Psoas muscle (tissue), 8 donors: ENCODE measurements around the gene MGAT3. TPM values are rescaled to one million over a fixed set of nuclear protein-coding genes. Genes with fewer than 3 reads are reported as not detected.

Experiments used
- ATAC-seq, 4 donors: fragments of 200-7000 bp; cut with Tn5 transposase; one replicate each; pipeline ENCODE4 v1.9.1; 2020; ENCODE audit warnings: moderate library complexity in 3 of 4, mild to moderate bottlenecking in 2 of 4
- DNase-seq, 2 donors: peaks; one replicate each; pipeline ENCODE4 v3.0.0-alpha.2; 2020
- H3K27ac ChIP-seq: fragments of 200-600 bp; one replicate; pipeline ENCODE4 v1.8.0; 2022
- H3K27me3 ChIP-seq, 3 donors: fragments of 200-600 bp in 1 of 3; one replicate each; pipeline versions ENCODE4 v1.6.1 to v1.8.0; 2013 to 2022; ENCODE audit warnings: low read length in 2 of 3, mild to moderate bottlenecking in 2 of 3, moderate library complexity in 1 of 3; ENCODE audit not compliant: insufficient read depth in 3 of 3
- H3K36me3 ChIP-seq, 2 donors: fragments of 200-600 bp in 1 of 2; one replicate each; pipeline versions ENCODE4 v1.6.1 to v1.8.0; 2013 to 2022; ENCODE audit warnings: low read depth in 1 of 2, mild to moderate bottlenecking in 1 of 2, moderate library complexity in 1 of 2; ENCODE audit not compliant: insufficient read depth in 1 of 2
- H3K4me1 ChIP-seq: fragments of 200-600 bp; one replicate; pipeline ENCODE4 v1.8.0; 2022
- H3K4me3 ChIP-seq: fragments of 200-600 bp; one replicate; pipeline ENCODE4 v1.8.0; 2022; ENCODE audit warnings: mild to moderate bottlenecking
- H3K9me3 ChIP-seq: fragments of 200-600 bp; one replicate; pipeline ENCODE4 v1.8.0; 2022
- CTCF ChIP-seq: fragments of 200-600 bp; IDR thresholded peaks from one replicate; pipeline ENCODE4 v1.8.0; 2022; ENCODE audit warnings: antibody characterized with exemption
- WGBS, 3 donors: extraction: QIAGEN DNeasy Blood & Tissue Kit; methylation state at CpG; one replicate each; pipeline versions ENCODE4 v1.1.6 to v1.1.7; 2013; 5-methylcytosine and 5-hydroxymethylcytosine counted together
- intact Hi-C, 2 donors: fragments of 100-400 bp; cut with DNase I; formaldehyde crosslinking; loops; one replicate each; pipeline versions ENCODE4 v1.11.0 to v1.14.2; 2022
- polyA plus RNA-seq, 3 donors: library from polyadenylated mRNA; stranded (reverse); fragments of 200-250 nt; gene quantifications; one replicate each; pipeline ENCODE4 v1.2.3, GENCODE V29; 2013
- total RNA-seq, 4 donors: library from RNA; stranded (reverse); fragmentation: NEBNext Ultra II Directional in 2 of 4; extraction: Animal tissue kit (Norgen Biotek cat#: 25700) in 2 of 4; gene quantifications; one replicate each; pipeline versions ENCODE4 v1.2.1 to v1.2.4, GENCODE V29; 2021 to 2023
- donor health status: healthy with polysubstance abuse.
- donor health status: DM: no; HTN: no; CAD: no; lungs with moderate emphysema.
- donor health status: Bipolar disorder and iron deficiency.
- donor health status: healthy.
- donor health status: DM: yes; HTN: yes; CAD: no.
- donor health status: DM: no; HTN: no; CAD: no.
- donor health status: DM: no; HTN: no; CAD: no.
- donor health status: DM: yes; HTN: yes; CAD: no.

Gene MGAT3
- total and polyA plus RNA-seq, 7 donors, result 0.53 to 2.2 (median 1.4) TPM

DNA sequence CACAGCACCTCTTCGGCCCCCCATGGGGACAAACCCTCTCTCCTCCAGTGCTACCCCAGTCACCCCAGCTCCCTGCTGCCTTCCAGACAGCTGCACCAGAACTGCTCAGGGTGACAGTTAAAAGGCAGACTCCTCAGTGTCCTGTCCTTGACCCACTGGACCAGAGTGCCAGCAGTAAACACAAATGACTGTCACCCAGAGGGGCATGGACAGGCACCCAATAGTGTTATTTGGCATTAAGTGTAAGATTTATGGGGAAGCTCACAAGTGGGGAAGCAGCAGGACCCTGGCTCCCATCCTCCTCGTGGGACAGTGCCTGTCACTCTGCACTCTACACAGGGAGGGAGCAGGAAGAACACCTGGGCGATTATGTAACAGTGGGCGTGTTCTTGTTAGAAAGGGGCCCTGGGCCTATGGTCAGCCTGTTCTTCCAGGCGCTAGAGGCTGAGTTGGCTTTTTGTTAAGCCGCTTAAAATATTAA, 70.7 kb downstream of the MGAT3 start:
- ATAC-seq (no peak), DNase-seq (peak in 1 of 2 donors; percentile 19)
- Histone ChIP-seq H3K27ac (peak overlapping the region; percentile 100), H3K4me1 (peaks cover 55% of the 10 kb centered on the region), H3K27me3 (no peaks in the 10 kb centered on the region), H3K4me3 (no peak overlapping the region), H3K9me3 (no peaks in the 10 kb centered on the region), H3K36me3 (peaks cover 0 to 50% of the 10 kb centered on the region in 2 donors)
- intact Hi-C loops, result loop anchor here (5.0 kb wide), 5 partner anchors 35 to 355 kb away; partner anchors contain the start of gene RPL3 (in 1 of the 2)
- no peak for TF ChIP-seq CTCF
- WGBS, 3 donors, result 40 to 64% (median 46%) methylated on average over 6 of the region's 6 CpGs

- Histone ChIP-seq H3K27ac (peak overlapping the region; percentile 100), H3K4me3 (peak overlapping the region; percentile 54), H3K36me3 (peaks cover 0 to 44% of the 10 kb centered on the region in 2 donors), H3K27me3 (no peaks in the 10 kb centered on the region), H3K9me3 (no peaks in the 10 kb centered on the region), H3K4me1 (peaks cover 55% of the 10 kb centered on the region)
- intact Hi-C loops, result loop anchor here (2.0 to 5.0 kb wide), 6 partner anchors 25 to 356 kb away; partner anchors contain the start of genes MIEF1 (in 1 of the 2) and RPL3 (in 1 of the 2)
- TF ChIP-seq CTCF, result no peak
- ATAC-seq (no peak), DNase-seq (peak in 1 of 2 donors; percentile 55)
- WGBS, 3 donors, result 57 to 61% (median 60%) methylated on average over 12 of the region's 12 CpGs
Measured at GRCh38 chr22:39528080-39528661, 71.4 kb downstream of the MGAT3 start.

- peaks cover 0 to 37% of the 10 kb centered on the region in 2 donors for H3K36me3 ChIP-seq
Measured at GRCh38 chr22:39528681-39529486, 72.1 kb downstream of the MGAT3 start.

DNA sequence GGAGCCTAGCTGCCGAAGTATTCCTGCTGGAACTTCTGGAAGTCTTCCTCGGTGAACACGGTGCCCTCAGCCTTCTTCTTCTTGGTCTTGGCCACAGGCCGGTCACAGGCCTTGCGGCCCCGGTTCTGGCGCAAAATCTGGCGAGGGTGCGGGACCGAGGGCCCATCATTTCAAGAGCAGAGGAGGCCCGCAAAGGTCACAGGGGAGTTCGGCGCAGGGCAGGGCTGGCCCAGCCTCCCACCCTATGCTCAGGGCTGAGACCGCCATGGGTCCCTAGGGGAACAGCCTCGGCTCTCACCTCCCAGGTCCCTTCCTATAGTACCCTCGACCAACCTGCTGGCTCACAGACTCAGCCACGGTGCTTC, 72.7 kb downstream of the MGAT3 start:
- 47 to 55% (median 54%) methylated on average over 17 of the region's 17 CpGs for WGBS, 3 donors

More at GRCh38 chr22:39528681-39529486, 72.1 kb downstream of the MGAT3 start:
- 19 to 27% (median 21%) methylated on average over 32 of the region's 32 CpGs for WGBS, 3 donors
- peak; percentile 90 to 95 for DNase-seq
- peaks cover 50% of the 10 kb centered on the region for H3K4me1 ChIP-seq
- H3K9me3 ChIP-seq, result no peaks in the 10 kb centered on the region
- H3K27me3 ChIP-seq, result no peaks in the 10 kb centered on the region
- peak overlapping the region; percentile 72 for H3K27ac ChIP-seq
- peak overlapping the region; percentile 54 for H3K4me3 ChIP-seq
- ATAC-seq, result peak; percentile 53 to 68 (median 66)
- TF ChIP-seq CTCF, result peak; percentile 97
- intact Hi-C loops, result loop anchor here (2.0 to 5.0 kb wide), 6 partner anchors 26 to 357 kb away; partner anchors contain the start of genes MIEF1 (in 1 of the 2) and RPL3 (in 1 of the 2)

More for the DNA sequence above, 72.7 kb downstream of the MGAT3 start:
- peak; percentile 13 for TF ChIP-seq CTCF
- intact Hi-C loops, result loop anchor here (2.0 to 5.0 kb wide), 6 partner anchors 27 to 357 kb away; partner anchors contain the start of genes MIEF1 (in 1 of the 2) and RPL3 (in 1 of the 2)
- no peak for ATAC-seq
- H3K4me1 ChIP-seq, result peaks cover 45% of the 10 kb centered on the region
- H3K27ac ChIP-seq, result peak overlapping the region; percentile 72
- H3K4me3 ChIP-seq, result peak overlapping the region; percentile 54
- H3K9me3 ChIP-seq, result no peaks in the 10 kb centered on the region
- DNase-seq, result no peak
- H3K27me3 ChIP-seq, result no peaks in the 10 kb centered on the region
- peaks cover 0 to 31% of the 10 kb centered on the region in 2 donors for H3K36me3 ChIP-seq
